HG02884 (cell line): ENCODE results near the gene TRIML2.

Experiments used
- ATAC-seq: cut with Tn5 transposase; IDR thresholded peaks from one replicate; pipeline ENCODE4 v1.9.1; 2021; ENCODE audit warnings: mild to moderate bottlenecking, moderate library complexity; ENCODE audit not compliant: unreplicated experiment

The TRIML2 gene

GRCh38 chr4:188109157-188109755 is at the start of gene TRIML2:
Gene TRIML2, minus strand, starts transcription at chr4:188109603. Its CDS starts 4,235 bp downstream, at chr4:188105368.
- no peak for ATAC-seq

- no peak for ATAC-seq
These were observed 48.9 kb upstream of the TRIML2 start for GRCh38 chr4:188158336-188158735.

GRCh38 chr4:188154668-188155405 is 45.4 kb upstream of the TRIML2 start:
- no peak for ATAC-seq

GRCh38 chr4:188147776-188148175 is 38.4 kb upstream of the TRIML2 start:
- no peak for ATAC-seq

GRCh38 chr4:188147176-188147575 is 37.8 kb upstream of the TRIML2 start:
- ATAC-seq = no peak

GRCh38 chr4:188146618-188147017 is 37.2 kb upstream of the TRIML2 start:
- no peak for ATAC-seq

GRCh38 chr4:188145601-188146000 is 36.2 kb upstream of the TRIML2 start:
- no peak for ATAC-seq

- no peak for ATAC-seq
These were observed 34.3 kb upstream of the TRIML2 start for GRCh38 chr4:188143731-188144130.

GRCh38 chr4:188139671-188140070 is 30.3 kb upstream of the TRIML2 start:
- ATAC-seq = no peak

- ATAC-seq = no peak
These were observed 29.7 kb upstream of the TRIML2 start, which contains the start of gene TRIML1 for GRCh38 chr4:188139141-188139540. Gene TRIML1, plus strand, starts transcription at chr4:188139441. Its CDS starts 118 bp downstream, at chr4:188139559.

GRCh38 chr4:188138227-188138626 is 28.8 kb upstream of the TRIML2 start:
- no peak for ATAC-seq

- no peak for ATAC-seq
These were observed 22.8 kb upstream of the TRIML2 start for GRCh38 chr4:188132232-188132631.

GRCh38 chr4:188130355-188130754 is 21.0 kb upstream of the TRIML2 start:
- no peak for ATAC-seq

GRCh38 chr4:188127214-188127874 is 17.9 kb upstream of the TRIML2 start:
- ATAC-seq = no peak

- no peak for ATAC-seq
These were observed 12.1 kb upstream of the TRIML2 start for GRCh38 chr4:188121530-188121929.

GRCh38 chr4:188117631-188118324 is 8.4 kb upstream of the TRIML2 start:
- ATAC-seq = no peak

GRCh38 chr4:188113156-188113555 is 3.8 kb upstream of the TRIML2 start:
- no peak for ATAC-seq

GRCh38 chr4:188111955-188112354 is 2.6 kb upstream of the TRIML2 start:
- ATAC-seq = no peak

GRCh38 chr4:188110741-188111471 is 1.5 kb upstream of the TRIML2 start:
- no peak for ATAC-seq

- ATAC-seq = no peak
These were observed 633 bp upstream of the TRIML2 start for GRCh38 chr4:188110036-188110435.
